GM18861 (cell line): Measurements from ENCODE around the gene GMCL1.
A peak's percentile ranks its signal among the peaks of the same experiment; 100 is the strongest.
"Not testable (repeated sequence)": the region's sequence is repeated elsewhere in the genome, so short reads cannot be mapped to it uniquely, and the experiment has no call there.

ENCODE experiments used
- ATAC-seq: cut with Tn5 transposase; IDR thresholded peaks from one replicate; pipeline ENCODE4 v1.9.1; 2021; ENCODE audit not compliant: unreplicated experiment

Gene GMCL1

GRCh38 chr2:69846182-69847067 lies 17.0 kb downstream of the GMCL1 start:
- ATAC-seq: no peak

GRCh38 chr2:69847068-69847828 lies 17.8 kb downstream of the GMCL1 start:
- no peak for ATAC-seq

- no peak for ATAC-seq
Measured at GRCh38 chr2:69848186-69848790, 18.8 kb downstream of the GMCL1 start.

GRCh38 chr2:69858261-69858660 lies 28.8 kb downstream of the GMCL1 start:
- ATAC-seq: no peak

GRCh38 chr2:69863298-69863697 lies 33.8 kb downstream of the GMCL1 start:
- no peak for ATAC-seq

- no peak for ATAC-seq
Measured at GRCh38 chr2:69888451-69888850, 59.0 kb downstream of the GMCL1 start.

- no peak for ATAC-seq
Measured at GRCh38 chr2:69889302-69889701, 59.8 kb downstream of the GMCL1 start.

GRCh38 chr2:69890881-69891280 lies 61.4 kb downstream of the GMCL1 start:
- ATAC-seq: no peak

GRCh38 chr2:69892838-69893424 lies 63.5 kb downstream of the GMCL1 start:
- ATAC-seq: not testable (repeated sequence)

- ATAC-seq: no peak
Measured at GRCh38 chr2:69893684-69894551, 64.5 kb downstream of the GMCL1 start, which contains the start of gene SNRNP27. Gene SNRNP27, plus strand, starts transcription at chr2:69893956. Its CDS starts 29 bp downstream, at chr2:69893985.

GRCh38 chr2:69894737-69895136 lies 65.3 kb downstream of the GMCL1 start:
- not testable (repeated sequence) for ATAC-seq

GRCh38 chr2:69902213-69902922 lies 72.9 kb downstream of the GMCL1 start:
- no peak for ATAC-seq

GRCh38 chr2:69907216-69907615 lies 77.8 kb downstream of the GMCL1 start:
- ATAC-seq: no peak

- no peak for ATAC-seq
Measured at GRCh38 chr2:69911985-69912563, 82.6 kb downstream of the GMCL1 start.

- ATAC-seq: peak; percentile 83
Measured at GRCh38 chr2:69914164-69914949, 84.9 kb downstream of the GMCL1 start.

- no peak for ATAC-seq
Measured at GRCh38 chr2:69914950-69915945, 85.8 kb downstream of the GMCL1 start, which contains the start of gene MXD1. Gene MXD1, plus strand, starts transcription at chr2:69915109. Its CDS starts 222 bp downstream, at chr2:69915331.

- no peak for ATAC-seq
Measured at GRCh38 chr2:69916106-69916505, 86.6 kb downstream of the GMCL1 start.
